NT2/D1 (cell line): ENCODE data around the gene PAK1.

ENCODE experiments used
- YY1 ChIP-seq: IDR thresholded peaks from 2 replicates; pipeline ENCODE4 v1.6.1; 2011; ENCODE audit not compliant: insufficient read length, insufficient read depth
- ZNF274 ChIP-seq: IDR thresholded peaks from 2 replicates; pipeline ENCODE4 v1.6.1; 2011; ENCODE audit warnings: mild to moderate bottlenecking, low read depth, low read length

DNA sequence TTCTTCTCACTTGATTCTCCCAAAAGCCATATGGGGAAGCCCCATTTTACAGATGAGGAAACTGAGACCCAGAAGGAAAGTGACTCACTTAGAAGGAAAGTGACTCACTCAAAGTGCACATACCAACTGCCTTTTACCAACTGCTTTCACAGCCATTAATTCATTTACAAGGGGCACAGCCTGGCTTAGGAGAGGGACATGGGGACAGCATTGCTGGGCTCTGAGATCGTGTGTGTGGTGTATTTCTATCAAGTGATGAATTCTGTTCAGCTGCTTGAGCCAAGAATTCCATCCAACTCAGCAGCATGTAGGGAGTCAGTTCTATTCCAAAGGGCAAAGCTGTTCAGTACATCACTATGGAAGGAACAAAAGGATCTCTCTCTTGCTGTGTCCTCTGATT is 23.5 kb upstream of the PAK1 start:
- TF ChIP-seq ZNF274 (no peak), YY1 (no peak)
